Upper lobe of left lung (tissue), 4 donors: ENCODE results near the gene PDPK1.

ENCODE experiments used
- CTCF ChIP-seq, 6 experiments: fragments of 450-650 bp in 4 of 6; fragments of 200-600 bp in 2 of 6; sonication (generic) in 2 of 6; IDR thresholded peaks; one replicate each; pipeline ENCODE4 v1.5.1; 2016 to 2019; ENCODE audit warnings: antibody characterized with exemption in 6 of 6
- POLR2A ChIP-seq, 4 donors: fragments of 450-650 bp; IDR thresholded peaks; one replicate each; pipeline ENCODE4 v1.5.1; 2016 to 2017; ENCODE audit warnings: antibody characterized with exemption in 4 of 4, mild to moderate bottlenecking in 2 of 4
- POLR2AphosphoS5 ChIP-seq, 2 donors: sonication (generic); formaldehyde crosslinking; IDR thresholded peaks; one replicate each; pipeline ENCODE4 v1.5.1; 2017; ENCODE audit warnings: antibody characterized with exemption in 2 of 2

GRCh38 chr16:2497116-2497630 is 40.6 kb upstream of the PDPK1 start:
- TF ChIP-seq POLR2AphosphoS5 (IDR thresholded peaks at IDR 0.05) (no peak), POLR2A (IDR thresholded peaks at IDR 0.05) (no peak), CTCF (IDR thresholded peaks at IDR 0.05) (no peak)
